NK-92 (cell line): ENCODE data around the gene OS9.

ENCODE experiments used
- DNase-seq: peaks from one replicate; lab custom pipeline; 2025; ENCODE audit not compliant: unreplicated experiment; lab: John Stamatoyannopoulos, UW

Gene OS9

DNA sequence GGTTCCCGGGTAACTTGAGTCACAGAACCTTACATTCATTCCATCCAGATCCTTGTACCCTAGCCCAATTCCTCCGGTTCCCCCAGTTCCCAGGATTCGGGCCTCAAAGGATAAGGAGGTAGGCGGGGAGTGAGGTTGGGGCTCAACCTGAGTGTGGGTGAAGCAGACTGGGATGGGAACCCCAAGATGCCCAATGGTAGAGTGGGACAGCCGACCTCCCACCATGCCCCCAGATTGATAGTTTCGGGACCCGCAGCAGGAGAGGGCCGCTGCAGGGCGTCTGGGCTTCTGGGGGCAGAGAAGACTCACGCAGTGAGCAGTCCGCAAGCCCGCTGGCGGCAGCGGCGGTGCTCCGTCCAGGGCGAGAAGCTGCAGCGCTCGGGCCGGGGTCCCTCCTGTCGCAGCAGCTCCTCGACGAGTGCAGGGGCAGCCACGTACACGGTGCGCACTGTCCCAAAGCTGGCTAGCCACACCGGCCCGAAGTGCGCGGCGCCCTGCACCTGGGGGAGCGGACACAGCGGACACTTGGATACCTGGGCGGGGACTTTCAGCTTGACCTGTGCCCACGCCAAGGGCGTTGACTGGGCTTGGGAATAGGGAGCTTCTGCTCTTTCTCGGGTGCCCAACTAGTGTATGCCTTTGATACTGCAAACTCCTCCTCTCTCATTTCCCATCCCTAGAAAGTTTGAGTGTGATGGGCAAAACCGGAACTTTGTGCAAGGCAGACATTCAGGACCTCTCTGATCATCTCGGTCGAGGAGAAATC lies 71.9 kb downstream of the OS9 start:
- DNase-seq = no peak

DNA sequence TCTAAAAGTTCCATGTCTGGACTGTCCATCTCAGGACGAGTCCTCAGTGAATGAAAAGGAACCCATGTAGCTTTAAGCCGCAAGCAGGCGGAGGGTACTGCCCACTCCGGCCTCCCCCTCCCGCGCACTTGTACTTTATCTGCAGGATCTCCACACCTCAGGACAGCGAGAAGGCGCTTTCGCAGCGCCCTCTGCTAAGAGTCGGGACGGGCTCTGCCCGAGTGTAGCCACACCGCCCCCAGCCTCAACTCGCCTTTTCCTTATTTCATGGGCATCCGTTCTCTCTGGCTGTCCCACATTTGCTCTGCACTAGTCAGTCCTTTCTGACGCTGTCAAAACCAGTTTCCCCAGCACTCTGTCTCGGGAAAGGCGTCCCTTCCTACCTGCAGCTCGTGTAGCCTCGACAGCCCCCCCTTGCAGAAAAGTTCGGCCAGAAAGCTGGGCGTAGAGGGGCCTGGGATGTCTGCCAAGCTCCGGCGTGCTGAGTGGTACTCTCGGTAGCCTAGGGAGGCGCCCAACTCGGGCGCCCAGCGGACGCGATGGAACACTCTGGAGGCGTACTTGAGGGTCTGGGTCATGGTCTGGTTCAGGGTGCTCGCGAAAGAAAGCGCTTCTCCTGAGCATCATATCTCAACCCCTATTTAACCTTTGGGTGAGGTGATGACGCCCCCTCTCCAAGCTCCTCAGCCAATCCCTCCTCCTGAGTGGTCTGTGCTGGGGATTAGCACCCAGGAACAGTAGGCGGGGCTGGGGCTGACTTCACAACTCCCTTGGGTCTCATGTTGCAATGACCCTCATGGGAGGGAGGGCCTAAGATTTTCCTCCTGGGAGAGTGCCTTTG lies 72.8 kb downstream of the OS9 start, which contains the start of gene CYP27B1:
TSS of gene CYP27B1 (minus strand) at position 615 of the 841 bp plus-strand sequence. CDS start at position 578, 37 bp downstream.
- DNase-seq = no peak

DNA sequence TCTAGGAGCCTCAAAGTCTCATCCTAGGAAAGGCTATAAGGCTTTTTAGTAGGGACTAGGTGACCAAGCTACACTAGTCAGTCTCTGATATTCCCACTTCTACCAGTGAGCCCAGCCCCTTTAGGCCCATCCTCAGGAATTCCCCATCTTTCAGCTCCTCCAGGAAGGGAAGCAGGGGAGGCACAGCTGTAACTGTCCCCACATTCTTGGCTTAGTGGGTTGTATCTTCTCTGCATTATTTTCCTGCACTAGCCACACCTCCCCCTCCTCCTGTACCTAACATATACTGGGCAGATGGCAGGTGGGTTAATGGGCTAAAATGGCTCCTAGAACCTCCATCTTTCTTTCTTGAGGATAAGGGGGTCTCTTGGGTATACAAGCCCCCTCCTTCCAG lies 73.4 kb downstream of the OS9 start:
- DNase-seq = no peak

DNA sequence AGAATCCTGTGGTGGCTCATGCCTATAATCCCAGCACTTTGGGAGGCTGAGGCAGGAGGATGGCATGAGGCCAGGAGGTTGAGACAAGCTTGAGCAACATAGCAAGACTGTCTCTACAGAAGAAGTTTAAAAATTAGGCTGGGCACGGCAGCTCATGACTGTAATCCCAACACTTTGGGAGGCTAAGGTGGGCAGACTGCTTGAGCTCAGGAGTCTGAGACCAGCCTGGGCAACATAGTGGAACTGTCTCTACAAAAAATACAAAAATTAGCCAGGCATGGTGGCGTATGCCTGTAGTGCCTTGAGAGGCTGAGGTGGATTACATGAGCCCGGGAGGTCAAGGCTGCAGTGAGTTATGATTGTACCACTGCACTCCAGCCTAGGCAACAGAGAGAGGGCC lies 73.9 kb downstream of the OS9 start:
- no peak for DNase-seq

DNA sequence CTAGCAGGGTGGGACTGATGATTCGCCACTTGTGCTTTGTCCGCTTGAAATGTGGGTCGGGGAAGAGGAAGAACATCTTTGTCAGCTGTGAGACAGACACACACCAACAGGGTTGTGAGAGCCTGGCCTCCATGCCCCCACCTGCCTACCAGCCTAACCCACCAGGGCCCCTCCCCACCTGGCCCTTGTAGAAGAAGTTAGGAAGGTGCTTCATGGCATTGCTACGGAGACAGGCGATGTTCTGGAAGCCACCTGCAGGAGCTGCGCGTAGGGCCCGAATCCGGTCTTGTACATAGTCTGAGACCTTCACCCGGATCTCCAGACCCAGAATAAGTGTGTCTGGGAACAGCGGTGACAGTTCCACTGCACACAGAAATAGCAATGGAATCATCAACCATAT lies 75.7 kb downstream of the OS9 start:
- DNase-seq = no peak

DNA sequence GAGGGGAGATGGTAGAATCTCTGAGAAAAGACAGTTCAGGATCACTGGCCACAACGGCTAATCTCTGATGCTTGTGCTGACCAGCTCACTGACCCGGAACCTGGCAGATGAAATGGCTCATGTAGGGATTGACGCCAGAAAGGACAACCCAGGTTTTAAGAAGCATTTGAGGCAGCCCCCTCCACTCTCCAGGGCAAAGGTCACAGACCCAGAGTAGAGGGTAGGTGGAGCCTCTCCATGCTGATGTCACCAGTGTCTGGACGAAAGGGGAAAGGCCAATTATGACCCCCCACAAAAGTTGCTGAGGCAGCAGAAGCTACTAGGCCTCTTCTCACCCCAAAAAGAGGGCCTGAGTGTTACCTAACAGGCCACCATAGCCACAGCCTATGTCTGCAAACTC lies 76.8 kb downstream of the OS9 start:
- no peak for DNase-seq
